VCaP (cell line): Measurements from ENCODE around the gene ENKD1.
A peak's percentile ranks its signal among the peaks of the same experiment; 100 is the strongest.

Experiments
- H3K27ac ChIP-seq: fragments of 450-650 bp; 2 replicates; pipeline ENCODE4 v1.5.1; 2017
- TF ChIP-seq, protein P1 (sequence below): fragments of 450-650 bp; conservative IDR thresholded peaks from 2 replicates; pipeline ENCODE4 v1.5.1; 2017; ENCODE audit warnings: mild to moderate bottlenecking, moderate library complexity

The ENKD1 gene

DNA sequence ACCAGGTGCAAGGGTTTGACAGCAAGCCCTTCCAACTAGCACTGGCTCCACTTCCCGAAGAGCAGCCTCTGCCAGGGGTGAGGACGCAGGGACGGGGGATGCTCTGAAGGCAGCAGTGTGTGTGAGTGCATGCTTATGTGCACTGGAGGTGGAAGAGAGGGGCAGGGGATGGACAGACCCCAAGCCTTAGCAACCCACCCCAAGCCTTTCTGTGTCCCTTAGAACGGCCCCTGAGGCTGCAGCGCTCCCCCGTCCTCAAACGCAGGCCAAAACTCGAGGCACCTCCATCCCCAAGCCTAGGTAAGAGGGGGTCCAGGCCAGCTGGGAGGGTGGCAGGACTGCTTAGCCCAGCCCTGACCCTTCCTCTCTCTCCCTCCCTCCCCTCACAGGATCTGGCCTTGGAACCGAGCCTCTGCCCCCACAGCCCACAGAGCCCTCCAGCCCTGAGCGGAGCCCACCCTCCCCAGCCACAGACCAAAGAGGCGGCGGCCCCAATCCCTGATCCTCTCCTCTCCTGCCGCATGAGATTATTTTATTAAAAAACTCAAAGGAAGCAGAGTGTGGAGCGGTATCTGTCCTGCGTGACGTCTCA lies 9.4 kb downstream of the ENKD1 start:
- TF ChIP-seq, protein P1, sequence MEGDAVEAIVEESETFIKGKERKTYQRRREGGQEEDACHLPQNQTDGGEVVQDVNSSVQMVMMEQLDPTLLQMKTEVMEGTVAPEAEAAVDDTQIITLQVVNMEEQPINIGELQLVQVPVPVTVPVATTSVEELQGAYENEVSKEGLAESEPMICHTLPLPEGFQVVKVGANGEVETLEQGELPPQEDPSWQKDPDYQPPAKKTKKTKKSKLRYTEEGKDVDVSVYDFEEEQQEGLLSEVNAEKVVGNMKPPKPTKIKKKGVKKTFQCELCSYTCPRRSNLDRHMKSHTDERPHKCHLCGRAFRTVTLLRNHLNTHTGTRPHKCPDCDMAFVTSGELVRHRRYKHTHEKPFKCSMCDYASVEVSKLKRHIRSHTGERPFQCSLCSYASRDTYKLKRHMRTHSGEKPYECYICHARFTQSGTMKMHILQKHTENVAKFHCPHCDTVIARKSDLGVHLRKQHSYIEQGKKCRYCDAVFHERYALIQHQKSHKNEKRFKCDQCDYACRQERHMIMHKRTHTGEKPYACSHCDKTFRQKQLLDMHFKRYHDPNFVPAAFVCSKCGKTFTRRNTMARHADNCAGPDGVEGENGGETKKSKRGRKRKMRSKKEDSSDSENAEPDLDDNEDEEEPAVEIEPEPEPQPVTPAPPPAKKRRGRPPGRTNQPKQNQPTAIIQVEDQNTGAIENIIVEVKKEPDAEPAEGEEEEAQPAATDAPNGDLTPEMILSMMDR = no peak
- no peak overlapping the region for H3K27ac ChIP-seq

DNA sequence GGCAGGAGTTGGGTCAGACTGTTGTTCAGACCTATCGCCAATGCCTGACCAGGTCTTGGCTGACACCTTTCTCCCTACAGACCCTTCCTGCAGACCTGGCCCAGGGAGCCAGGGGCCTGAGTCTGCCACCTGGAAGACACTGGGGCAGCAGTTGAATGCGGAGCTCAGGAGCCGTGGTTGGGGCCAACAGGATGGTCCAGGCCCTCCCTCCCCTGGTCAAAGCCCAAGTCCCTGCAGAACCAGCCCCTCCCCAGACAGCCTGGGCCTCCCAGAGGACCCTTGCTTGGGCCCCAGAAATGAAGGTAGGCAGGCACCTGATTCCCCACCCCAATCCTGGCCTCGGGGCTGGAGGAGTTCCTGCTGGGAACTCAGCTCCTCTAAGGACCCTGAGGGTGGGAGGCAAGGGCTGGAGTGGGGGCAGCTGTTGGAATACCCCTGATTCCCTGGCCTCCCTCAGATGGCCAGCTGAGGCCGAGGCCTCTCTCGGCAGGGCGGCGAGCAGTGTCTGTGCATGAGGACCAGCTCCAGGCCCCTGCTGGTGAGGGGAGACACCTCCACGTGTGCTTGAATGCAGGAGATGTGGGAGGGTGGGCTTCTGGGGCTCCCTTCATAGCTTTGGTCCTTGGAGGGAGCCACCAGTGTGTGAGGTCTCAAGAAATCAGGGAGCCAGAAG lies 10.1 kb downstream of the ENKD1 start:
- no peak overlapping the region for H3K27ac ChIP-seq
- TF ChIP-seq, protein P1 = no peak

DNA sequence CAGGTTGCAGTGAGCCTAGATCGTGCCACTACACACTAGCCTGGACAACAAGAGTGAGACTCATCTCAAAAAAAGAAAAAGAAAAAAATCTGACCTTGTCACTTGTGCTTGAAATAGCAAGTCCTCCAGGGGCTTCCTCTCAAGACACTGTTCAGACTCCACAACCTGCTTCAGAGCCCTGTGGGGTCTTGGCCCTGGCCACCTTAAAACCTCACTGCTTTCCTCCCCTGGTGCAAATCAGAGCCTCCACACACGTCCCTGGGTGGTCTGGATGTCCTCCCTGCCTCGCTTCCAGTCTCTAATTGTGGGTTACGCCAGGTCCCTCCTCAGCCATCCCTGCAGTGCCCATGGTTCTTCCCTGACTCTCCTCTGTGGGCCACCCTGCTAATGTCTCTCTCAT lies 11.2 kb downstream of the ENKD1 start:
- no peak overlapping the region for H3K27ac ChIP-seq
- TF ChIP-seq, protein P1 = no peak

DNA sequence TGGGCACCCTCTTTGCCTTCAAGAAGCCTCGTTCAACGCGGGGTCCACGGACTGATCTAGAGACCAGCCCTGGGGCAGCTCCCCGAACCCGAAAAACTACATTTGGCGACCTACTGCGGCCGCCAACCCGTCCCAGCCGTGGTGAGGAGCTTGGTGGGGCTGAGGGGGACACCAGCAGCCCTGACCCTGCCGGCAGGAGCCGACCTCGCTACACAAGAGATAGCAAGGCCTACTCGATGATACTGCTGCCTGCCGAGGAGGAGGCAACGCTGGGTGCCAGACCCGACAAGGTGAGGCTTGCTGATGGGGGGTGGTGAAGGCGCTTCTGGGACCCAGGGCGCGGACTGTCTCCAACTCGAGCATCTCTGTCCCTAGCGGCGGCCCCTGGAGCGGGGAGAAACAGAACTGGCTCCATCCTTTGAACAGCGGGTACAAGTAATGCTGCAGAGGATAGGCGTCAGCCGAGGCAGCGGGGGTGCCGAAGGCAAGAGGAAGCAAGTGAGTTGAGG lies 12.1 kb downstream of the ENKD1 start:
- peak overlapping the region; percentile 73; the same call in 1 of the 2 replicates for H3K27ac ChIP-seq
- TF ChIP-seq, protein P1 = no peak

DNA sequence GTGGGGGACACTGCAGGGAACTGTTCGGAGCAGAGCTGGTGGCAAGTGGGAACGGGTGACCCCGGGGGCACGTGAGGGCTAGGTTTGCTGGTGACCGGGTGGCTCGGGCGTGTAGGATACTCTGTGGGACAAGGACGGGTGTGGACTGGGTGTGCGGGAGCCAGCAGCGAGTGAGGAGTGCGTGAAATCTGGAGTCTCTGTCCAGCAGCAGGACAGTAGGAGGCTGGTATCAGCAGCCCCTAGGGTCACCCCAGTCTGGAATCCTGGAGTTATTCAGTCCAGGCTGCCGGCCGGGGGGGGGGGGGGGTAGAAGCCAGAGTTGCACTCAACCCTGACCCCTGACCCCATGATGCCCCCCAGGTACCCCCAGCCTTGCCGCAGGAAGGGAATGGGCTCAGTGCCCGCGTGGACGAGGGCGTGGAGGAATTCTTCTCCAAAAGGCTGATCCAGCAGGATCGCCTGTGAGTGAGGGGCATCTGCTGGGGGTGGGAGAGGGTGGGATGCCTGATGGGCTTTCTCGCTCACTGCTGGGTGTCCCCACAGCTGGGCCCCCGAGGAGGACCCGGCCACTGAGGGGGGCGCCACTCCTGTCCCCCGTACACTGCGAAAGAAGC lies 12.7 kb downstream of the ENKD1 start:
- peak overlapping the region; percentile 73; the same call in 1 of the 2 replicates for H3K27ac ChIP-seq
- TF ChIP-seq, protein P1 = no peak

DNA sequence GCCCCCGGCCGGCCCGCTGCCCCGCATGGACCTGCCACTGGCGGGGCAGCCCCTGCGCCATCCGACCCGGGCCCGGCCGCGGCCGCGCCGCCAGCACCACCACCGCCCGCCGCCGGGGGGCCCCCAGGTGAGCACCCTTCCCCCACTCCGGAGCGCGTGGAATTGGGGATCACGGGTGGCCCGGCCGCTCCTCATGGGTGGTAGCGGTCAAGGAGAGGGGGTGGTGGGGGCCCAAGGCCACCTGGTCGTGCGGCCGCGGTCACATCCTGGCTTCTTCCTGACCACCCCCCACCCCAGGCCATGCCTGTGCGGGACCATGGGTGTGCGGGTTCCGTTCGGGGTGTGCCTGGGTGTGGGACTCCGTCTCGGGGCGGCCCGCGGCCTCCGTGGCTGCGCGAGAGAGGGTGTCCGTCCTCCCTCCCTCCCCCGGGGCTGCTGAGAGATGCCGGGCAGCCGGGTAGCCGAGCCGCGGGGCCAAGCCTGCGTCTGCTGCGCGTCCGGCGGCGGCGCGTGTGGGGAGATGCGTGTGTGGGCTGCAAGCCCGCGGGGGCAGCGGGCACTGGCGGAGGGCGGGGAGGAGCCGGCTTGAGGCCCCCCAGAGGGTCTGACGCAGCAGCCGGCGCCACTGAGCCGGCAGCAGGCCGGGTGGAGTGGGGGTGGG lies 13.3 kb downstream of the ENKD1 start:
- peak overlapping the region; percentile 73 for H3K27ac ChIP-seq
- TF ChIP-seq, protein P1 = peak; percentile 57

DNA sequence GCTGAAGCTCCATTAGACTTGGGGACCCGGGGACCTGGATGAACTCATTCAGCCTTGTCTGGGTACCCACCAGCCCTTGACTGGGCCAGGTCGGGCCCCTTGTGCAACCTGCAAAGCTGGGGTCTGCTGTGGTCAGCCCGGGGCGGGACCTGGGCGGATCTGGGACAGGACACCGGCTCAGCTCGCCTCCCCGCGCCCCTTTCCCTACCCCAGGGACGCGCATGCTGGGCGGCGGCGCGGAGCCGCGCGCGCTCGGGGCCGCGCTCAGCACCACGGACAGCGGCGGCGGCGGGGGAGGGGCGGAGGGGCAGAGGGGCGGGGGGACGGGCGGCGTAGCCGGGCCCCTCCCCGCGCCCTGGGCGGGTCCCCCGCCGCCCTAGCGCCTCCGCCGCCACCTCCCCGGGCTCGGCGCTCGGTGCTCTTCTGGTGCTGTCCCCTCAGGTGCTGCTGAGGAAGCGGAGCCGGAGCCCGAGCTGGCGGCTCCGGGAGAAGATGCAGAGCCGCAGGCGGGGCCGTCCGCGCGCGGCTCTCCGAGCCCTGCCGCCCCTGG lies 13.9 kb downstream of the ENKD1 start:
- peak overlapping the region; percentile 73 for H3K27ac ChIP-seq
- TF ChIP-seq, protein P1 = no peak
